GM12891 (cell line): ENCODE measurements around the gene RNF130.

ENCODE experiments used
- POLR2A ChIP-seq: IDR thresholded peaks from 2 replicates; pipeline ENCODE4 v1.6.1; 2011; ENCODE audit warnings: low read depth, low read length, control low read depth
- POLR2AphosphoS5 ChIP-seq: IDR thresholded peaks from 2 replicates; pipeline ENCODE4 v1.6.1; 2011; ENCODE audit warnings: low read depth, low read length, control low read depth

- TF ChIP-seq POLR2AphosphoS5 (no peak), POLR2A (no peak)
Observed at GRCh38 chr5:180008433-180008832, 63.1 kb downstream of the RNF130 start.
